HG03442 (cell line): Measurements from ENCODE around the gene PPIE.
A peak's percentile ranks its signal among the peaks of the same experiment; 100 is the strongest.

Experiments
- ATAC-seq: cut with Tn5 transposase; IDR thresholded peaks from one replicate; pipeline ENCODE4 v1.9.1; 2021; ENCODE audit warnings: mild to moderate bottlenecking, moderate library complexity; ENCODE audit not compliant: unreplicated experiment

Gene PPIE

GRCh38 chr1:39738622-39739366 lies at the start of gene PPIE:
PPIE (plus strand) TSS chr1:39738882; CDS start chr1:39738901, 19 bp downstream.
- peak; percentile 80 for ATAC-seq

- ATAC-seq: no peak
These were observed 49.5 kb upstream of the PPIE start for GRCh38 chr1:39689214-39689613.

- no peak for ATAC-seq
These were observed 49.0 kb upstream of the PPIE start for GRCh38 chr1:39689635-39690034.

- ATAC-seq: no peak
These were observed 48.5 kb upstream of the PPIE start for GRCh38 chr1:39690225-39690624.

GRCh38 chr1:39690794-39691382 lies 47.8 kb upstream of the PPIE start:
- no peak for ATAC-seq

- ATAC-seq: peak; percentile 91
These were observed 47.1 kb upstream of the PPIE start, which contains the start of gene HPCAL4 for GRCh38 chr1:39691383-39692151. HPCAL4 (minus strand) TSS chr1:39691433; CDS start chr1:39684603, 6,830 bp downstream.

- no peak for ATAC-seq
These were observed 46.3 kb upstream of the PPIE start for GRCh38 chr1:39692152-39693074.

- no peak for ATAC-seq
These were observed 44.7 kb upstream of the PPIE start for GRCh38 chr1:39694026-39694425.

- ATAC-seq: no peak
These were observed 43.7 kb upstream of the PPIE start for GRCh38 chr1:39695016-39695415.

- ATAC-seq: no peak
These were observed 42.2 kb upstream of the PPIE start for GRCh38 chr1:39696448-39696847.

GRCh38 chr1:39698568-39698967 lies 40.1 kb upstream of the PPIE start:
- no peak for ATAC-seq

- no peak for ATAC-seq
These were observed 39.3 kb upstream of the PPIE start for GRCh38 chr1:39699419-39699818.

- no peak for ATAC-seq
These were observed 38.3 kb upstream of the PPIE start for GRCh38 chr1:39700348-39700747.

- no peak for ATAC-seq
These were observed 37.6 kb upstream of the PPIE start for GRCh38 chr1:39701049-39701439.

- no peak for ATAC-seq
These were observed 33.9 kb upstream of the PPIE start for GRCh38 chr1:39704757-39705156.

GRCh38 chr1:39707506-39707905 lies 31.2 kb upstream of the PPIE start:
- no peak for ATAC-seq

GRCh38 chr1:39711104-39711965 lies 27.3 kb upstream of the PPIE start:
- ATAC-seq: no peak

- ATAC-seq: no peak
These were observed 26.7 kb upstream of the PPIE start for GRCh38 chr1:39711966-39712340.

- ATAC-seq: no peak
These were observed 25.1 kb upstream of the PPIE start for GRCh38 chr1:39713557-39713956.

GRCh38 chr1:39717809-39718208 lies 20.9 kb upstream of the PPIE start:
- no peak for ATAC-seq
